ACC112 (cell line): Measurements from ENCODE around the gene GDI1.
A peak's percentile ranks its signal among the peaks of the same experiment; 100 is the strongest.

Experiments
- H2AFZ ChIP-seq: fragments of 200-600 bp; sonication (generic); one replicate; pipeline ENCODE4 v1.6.0; 2017; ENCODE audit warnings: antibody characterized with exemption, low read length; ENCODE audit not compliant: unreplicated experiment
- H3K27ac ChIP-seq: fragments of 200-600 bp; sonication (generic); 2 replicates; pipeline ENCODE4 v1.5.1; 2014; ENCODE audit warnings: low read depth, mild to moderate bottlenecking, antibody characterized with exemption, low read length, moderate library complexity
- H3K27me3 ChIP-seq: fragments of 200-600 bp; sonication (generic); 2 replicates; pipeline ENCODE4 v1.6.1; 2014; ENCODE audit warnings: mild to moderate bottlenecking, antibody characterized with exemption, low read length, moderate library complexity, mixed read lengths; ENCODE audit not compliant: insufficient read depth
- H3K36me3 ChIP-seq: fragments of 200-600 bp; sonication (generic); 2 replicates; pipeline ENCODE4 v1.6.1; 2016; ENCODE audit warnings: mild to moderate bottlenecking, antibody characterized with exemption, low read length, moderate library complexity, mixed read lengths; ENCODE audit not compliant: insufficient read depth
- H3K4me1 ChIP-seq: fragments of 200-600 bp; sonication (generic); one replicate; pipeline ENCODE4 v1.6.1; 2016; ENCODE audit warnings: low read length, mixed read lengths; ENCODE audit not compliant: insufficient read depth, unreplicated experiment, control insufficient read depth
- H3K4me3 ChIP-seq: fragments of 200-600 bp; sonication (generic); 2 replicates; pipeline ENCODE4 v1.5.1; 2014; ENCODE audit warnings: mild to moderate bottlenecking, low read depth, low read length
- H3K79me2 ChIP-seq: fragments of 200-600 bp; sonication (generic); one replicate; pipeline ENCODE4 v1.6.0; 2016; ENCODE audit warnings: low read length; ENCODE audit not compliant: control insufficient read depth, unreplicated experiment, insufficient read depth

The GDI1 gene

GRCh38 chrX:154449618-154450017 is 12.7 kb downstream of the GDI1 start:
- Histone ChIP-seq H3K36me3 (no peaks in the 10 kb centered on the region), H3K4me3 (no peak overlapping the region), H2AFZ (no peak overlapping the region), H3K79me2 (peaks cover 26% of the 10 kb centered on the region), H3K4me1 (peaks cover 7% of the 10 kb centered on the region), H3K27me3 (no peaks in the 10 kb centered on the region), H3K27ac (no peak overlapping the region)

- Histone ChIP-seq H3K27me3 (no peaks in the 10 kb centered on the region), H3K27ac (no peak overlapping the region), H3K4me3 (no peak overlapping the region), H2AFZ (no peak overlapping the region), H3K4me1 (peaks cover 5% of the 10 kb centered on the region), H3K79me2 (peaks cover 19% of the 10 kb centered on the region), H3K36me3 (no peaks in the 10 kb centered on the region)
Measured at GRCh38 chrX:154450312-154450711, 13.4 kb downstream of the GDI1 start.

GRCh38 chrX:154452823-154453222 is 15.9 kb downstream of the GDI1 start:
- H3K79me2 ChIP-seq: no peaks in the 10 kb centered on the region
- H3K36me3 ChIP-seq: no peaks in the 10 kb centered on the region
- no peak overlapping the region for H3K27ac ChIP-seq
- no peak overlapping the region for H3K4me3 ChIP-seq
- H3K27me3 ChIP-seq: no peaks in the 10 kb centered on the region
- no peak overlapping the region for H2AFZ ChIP-seq
- H3K4me1 ChIP-seq: no peaks in the 10 kb centered on the region

- H3K36me3 ChIP-seq: no peaks in the 10 kb centered on the region
- peak overlapping the region; percentile 60; the same call in 1 of the 2 replicates for H3K27ac ChIP-seq
- H3K79me2 ChIP-seq: peaks cover 36% of the 10 kb centered on the region
- H3K4me1 ChIP-seq: no peaks in the 10 kb centered on the region
- no peaks in the 10 kb centered on the region for H3K27me3 ChIP-seq
- H2AFZ ChIP-seq: no peak overlapping the region
- peak overlapping the region; percentile 91 for H3K4me3 ChIP-seq
Measured at GRCh38 chrX:154457491-154458115, 20.6 kb downstream of the GDI1 start.

GRCh38 chrX:154458116-154458953 is 21.4 kb downstream of the GDI1 start, which contains the start of gene PLXNA3:
PLXNA3 (plus strand) TSS chrX:154458281; CDS start chrX:154460184, 1,903 bp downstream.
- peaks cover 36% of the 10 kb centered on the region for H3K79me2 ChIP-seq
- peak within 1 kb of the TSS; percentile 60; the same call in 1 of the 2 replicates for H3K27ac ChIP-seq

GRCh38 chrX:154458954-154459778 is 22.2 kb downstream of the GDI1 start:
- H3K4me3 ChIP-seq: peak overlapping the region; percentile 91
- H3K4me1 ChIP-seq: no peaks in the 10 kb centered on the region
- peaks cover 36% of the 10 kb centered on the region for H3K79me2 ChIP-seq
- H3K27me3 ChIP-seq: no peaks in the 10 kb centered on the region
- no peaks in the 10 kb centered on the region for H3K36me3 ChIP-seq
- no peak overlapping the region for H3K27ac ChIP-seq
- H2AFZ ChIP-seq: no peak overlapping the region

More at GRCh38 chrX:154458116-154458953, 21.4 kb downstream of the GDI1 start, which contains the start of gene PLXNA3:
- Histone ChIP-seq H3K27me3 (no peaks in the 10 kb centered on the region), H3K36me3 (no peaks in the 10 kb centered on the region), H3K4me1 (no peaks in the 10 kb centered on the region), H3K4me3 (peak within 1 kb of the TSS; percentile 91), H2AFZ (no peak within 1 kb of the TSS)

GRCh38 chrX:154459832-154460231 is 22.9 kb downstream of the GDI1 start:
- Histone ChIP-seq H3K27me3 (no peaks in the 10 kb centered on the region), H2AFZ (no peak overlapping the region), H3K79me2 (peaks cover 36% of the 10 kb centered on the region), H3K4me1 (no peaks in the 10 kb centered on the region), H3K36me3 (no peaks in the 10 kb centered on the region), H3K4me3 (peak overlapping the region; percentile 91), H3K27ac (no peak overlapping the region)

GRCh38 chrX:154460326-154460725 is 23.4 kb downstream of the GDI1 start:
- H3K79me2 ChIP-seq: peaks cover 36% of the 10 kb centered on the region
- no peaks in the 10 kb centered on the region for H3K4me1 ChIP-seq
- H3K27me3 ChIP-seq: no peaks in the 10 kb centered on the region
- no peak overlapping the region for H3K27ac ChIP-seq
- no peaks in the 10 kb centered on the region for H3K36me3 ChIP-seq
- no peak overlapping the region for H2AFZ ChIP-seq
- H3K4me3 ChIP-seq: peak overlapping the region; percentile 91

- Histone ChIP-seq H3K79me2 (peaks cover 36% of the 10 kb centered on the region), H3K4me3 (no peak overlapping the region), H2AFZ (no peak overlapping the region), H3K4me1 (no peaks in the 10 kb centered on the region), H3K27me3 (no peaks in the 10 kb centered on the region), H3K36me3 (no peaks in the 10 kb centered on the region), H3K27ac (no peak overlapping the region)
Measured at GRCh38 chrX:154462396-154462795, 25.4 kb downstream of the GDI1 start.

GRCh38 chrX:154463611-154464220 is 26.8 kb downstream of the GDI1 start:
- Histone ChIP-seq H3K36me3 (no peaks in the 10 kb centered on the region), H3K27me3 (no peaks in the 10 kb centered on the region), H3K27ac (no peak overlapping the region), H3K79me2 (peaks cover 30% of the 10 kb centered on the region), H3K4me1 (no peaks in the 10 kb centered on the region), H3K4me3 (no peak overlapping the region), H2AFZ (no peak overlapping the region)
